Adrenal gland (tissue), 12 donors: ENCODE measurements around the gene HBD. TPM values are rescaled to one million over a fixed set of nuclear protein-coding genes. Genes with fewer than 3 reads are reported as not detected.
"Not testable (repeated sequence)": the region's sequence is repeated elsewhere in the genome, so short reads cannot be mapped to it uniquely, and the experiment has no call there.

Source experiments
- DNase-seq, 7 donors: peaks; one replicate each; pipeline ENCODE4 v3.0.0-alpha.2; 2019 to 2020
- H3K27ac ChIP-seq, 5 donors: fragments of 200-600 bp; sonication (generic) in 4 of 5; 1 replicate in 3 of 5; 2 replicates in 2 of 5; pipeline versions ENCODE4 v1.5.1 to v1.8.0; 2016 to 2020; ENCODE audit warnings: mild to moderate bottlenecking in 1 of 5
- H3K27me3 ChIP-seq: fragments of 200-600 bp; 2 replicates; pipeline ENCODE4 v1.8.0; 2021
- H3K36me3 ChIP-seq, 2 donors: fragments of 200-600 bp; replicated peaks in 1 of 2; 1 replicate in 1 of 2; 2 replicates in 1 of 2; pipeline versions ENCODE4 v1.5.1 to v1.8.0; 2018 to 2022
- H3K4me1 ChIP-seq, 2 donors: fragments of 200-600 bp; replicated peaks in 1 of 2; 1 replicate in 1 of 2; 2 replicates in 1 of 2; pipeline versions ENCODE4 v1.5.1 to v1.8.0; 2018 to 2021
- H3K4me3 ChIP-seq, 4 donors: fragments of 200-600 bp; sonication (generic) in 3 of 4; one replicate each; pipeline ENCODE4 v1.5.1; 2016 to 2018
- H3K9me3 ChIP-seq, 3 donors: fragments of 200-600 bp; sonication (generic) in 1 of 3; replicated peaks in 1 of 3; 1 replicate in 2 of 3; 2 replicates in 1 of 3; pipeline versions ENCODE4 v1.5.1 to v1.8.0; 2016 to 2021
- CTCF ChIP-seq, 6 experiments: fragments of 450-650 bp in 4 of 6; fragments of 200-600 bp in 2 of 6; sonication (generic) in 1 of 6; IDR thresholded peaks; 1 replicate in 5 of 6; 2 replicates in 1 of 6; pipeline versions ENCODE4 v1.5.1 to v1.8.0; 2016 to 2021; ENCODE audit warnings: antibody characterized with exemption in 6 of 6, mild to moderate bottlenecking in 2 of 6, moderate library complexity in 1 of 6
- POLR2A ChIP-seq, 2 donors: fragments of 450-650 bp; IDR thresholded peaks; one replicate each; pipeline ENCODE4 v1.6.1; 2017; ENCODE audit warnings: antibody characterized with exemption in 2 of 2, mild to moderate bottlenecking in 2 of 2, moderate library complexity in 1 of 2
- WGBS, 4 donors: extraction: QIAGEN DNeasy Blood & Tissue Kit in 2 of 4; methylation state at CpG; one replicate each; pipeline versions ENCODE4 v1.1.5 to v1.1.7; 2013 to 2017; 5-methylcytosine and 5-hydroxymethylcytosine counted together
- intact Hi-C, 2 donors: fragments of 100-400 bp; cut with DNase I; formaldehyde crosslinking; loops; one replicate each; pipeline versions ENCODE4 v1.14.1 to v1.15.0; 2022 to 2023
- polyA plus RNA-seq, 3 donors: library from polyadenylated mRNA; stranded (reverse); fragments of 200-250 nt in 2 of 3; fragments of 350-450 nt in 1 of 3; fragmentation: Illumina TruSeq in 1 of 3; extraction: RNeasy Lipid Tissue Mini Kit (QIAGEN cat#74804) in 1 of 3; gene quantifications; one replicate each; pipeline ENCODE4 v1.2.3, GENCODE V29; 2013 to 2014
- total RNA-seq, 9 donors: library from RNA; depleted of rRNA in 4 of 9; stranded (reverse); fragments of >200 nt in 4 of 9; fragments of 120-200 nt in 1 of 9; fragmentation: NEBNext Ultra II Directional in 1 of 9; extraction: Animal tissue kit (Norgen Biotek cat#: 25700) in 1 of 9; gene quantifications; one replicate each; pipeline versions ENCODE4 v1.1.0 to v1.2.4, GENCODE V29; 2013 to 2023
- donor health status: healthy with polysubstance abuse.
- donor health status: Bipolar disorder and iron deficiency.
- donor health status: DM: yes; HTN: yes; CAD: no.
- donor health status: DM: no; HTN: no; CAD: no.
- donor health status: DM: no; HTN: no; CAD: no.
- donor health status: DM: yes; HTN: yes; CAD: no.

Gene HBD
- total and polyA plus RNA-seq, 12 donors, result 0.53 to 2.1 (median 0.83) TPM; not detected in 9

GRCh38 chr11:5252192-5252918, 18.1 kb upstream of the HBD start:
- TF ChIP-seq POLR2A (IDR thresholded peaks at IDR 0.05) (no peak), CTCF (IDR thresholded peaks at IDR 0.05) (no peak)
- no peaks in the 10 kb centered on the region for H3K36me3 ChIP-seq
- no peaks in the 10 kb centered on the region for H3K27me3 ChIP-seq
- 53 to 64% (median 57%) methylated on average over 9 of the region's 9 CpGs for whole genome bisulfite sequencing, 4 donors
- H3K4me1 ChIP-seq, result no peaks in the 10 kb centered on the region
- no peaks in the 10 kb centered on the region for H3K9me3 ChIP-seq
- no peak overlapping the region for H3K27ac ChIP-seq
- no peak for DNase-seq
- intact Hi-C loops, result no loop called here
- no peak overlapping the region for H3K4me3 ChIP-seq

GRCh38 chr11:5251746-5252145, 17.5 kb upstream of the HBD start:
- no peak overlapping the region for H3K27ac ChIP-seq
- no peaks in the 10 kb centered on the region for H3K4me1 ChIP-seq
- H3K9me3 ChIP-seq, result no peaks in the 10 kb centered on the region
- H3K4me3 ChIP-seq, result no peak overlapping the region
- 22 to 61% (median 58%) methylated on average over 2 of the region's 2 CpGs for WGBS, 4 donors
- no peaks in the 10 kb centered on the region for H3K27me3 ChIP-seq
- H3K36me3 ChIP-seq, result no peaks in the 10 kb centered on the region
- intact Hi-C loops, result no loop called here
- DNase-seq, result no peak
- TF ChIP-seq POLR2A (IDR thresholded peaks at IDR 0.05) (no peak), CTCF (IDR thresholded peaks at IDR 0.05) (no peak)

- Histone ChIP-seq H3K36me3 (no peaks in the 10 kb centered on the region), H3K27me3 (no peaks in the 10 kb centered on the region), H3K9me3 (no peaks in the 10 kb centered on the region), H3K4me3 (no peak overlapping the region), H3K4me1 (no peaks in the 10 kb centered on the region), H3K27ac (no peak overlapping the region)
- TF ChIP-seq POLR2A (IDR thresholded peaks at IDR 0.05), result no peak
- TF ChIP-seq CTCF (IDR thresholded peaks at IDR 0.05), result no peak
- WGBS, 4 donors, result 73 to 85% (median 80%) methylated on average over 4 of the region's 4 CpGs
- DNase-seq, result no peak
- intact Hi-C loops, result no loop called here
Measured at GRCh38 chr11:5250543-5251204, 16.4 kb upstream of the HBD start.

- H3K4me1 ChIP-seq, result not testable (repeated sequence)
- WGBS, 4 donors, result 48 to 65% (median 56%) methylated on average over 3 of the region's 9 CpGs
Measured at GRCh38 chr11:5249807-5250396, 15.6 kb upstream of the HBD start, which contains the start of gene HBG1. TSS of gene HBG1 (minus strand) at chr11:5249857. CDS start at chr11:5249804, 53 bp downstream.

GRCh38 chr11:5248498-5248897, 14.2 kb upstream of the HBD start:
- H3K36me3 ChIP-seq, H3K4me3 ChIP-seq, H3K27me3 ChIP-seq, H3K4me1 ChIP-seq, intact Hi-C loops, H3K9me3 ChIP-seq, H3K27ac ChIP-seq, DNase-seq: not testable (repeated sequence)
- WGBS, 4 donors, result 21 to 78% (median 62%) methylated on average over 7 of the region's 7 CpGs

More at GRCh38 chr11:5249807-5250396, 15.6 kb upstream of the HBD start, which contains the start of gene HBG1:
- H3K4me3 ChIP-seq, H3K27ac ChIP-seq, H3K36me3 ChIP-seq, H3K27me3 ChIP-seq, intact Hi-C loops, DNase-seq, H3K9me3 ChIP-seq: not testable (repeated sequence)
